Small intestine (tissue), 7 donors: ENCODE data around the gene RAB6A. TPM values are rescaled to one million over a fixed set of nuclear protein-coding genes. Genes with fewer than 3 reads are reported as not detected.
"Not testable (repeated sequence)": the region's sequence is repeated elsewhere in the genome, so short reads cannot be mapped to it uniquely, and the experiment has no call there.

Experiments
- DNase-seq, 2 donors: peaks; one replicate each; pipeline versions ENCODE4 v3.0.0 to v3.0.0-alpha.2; 2013
- FAIRE-seq: peaks from 2 replicates; lab custom pipeline; 2012; peaks lifted over from hg19 to GRCh38; lab: Jason Lieb, UNC
- H3K27ac ChIP-seq, 3 donors: one replicate each; pipeline ENCODE4 v1.5.1; 2013; ENCODE audit warnings: low read length in 2 of 3, mild to moderate bottlenecking in 2 of 3, control low read depth in 1 of 3, inconsistent platforms in 1 of 3, low read depth in 1 of 3, moderate library complexity in 1 of 3
- H3K27me3 ChIP-seq, 3 donors: one replicate each; pipeline ENCODE4 v1.6.1; 2013; ENCODE audit warnings: low read length in 3 of 3, inconsistent platforms in 1 of 3; ENCODE audit not compliant: control insufficient read depth in 3 of 3, insufficient read depth in 3 of 3
- H3K36me3 ChIP-seq, 3 donors: one replicate each; pipeline ENCODE4 v1.6.1; 2013; ENCODE audit warnings: low read length in 3 of 3, inconsistent platforms in 1 of 3, low read depth in 1 of 3, mild to moderate bottlenecking in 1 of 3, moderate library complexity in 1 of 3; ENCODE audit not compliant: control insufficient read depth in 3 of 3, insufficient read depth in 2 of 3
- H3K4me1 ChIP-seq, 3 donors: one replicate each; pipeline ENCODE4 v1.6.1; 2013; ENCODE audit warnings: low read length in 2 of 3, inconsistent platforms in 1 of 3, low read depth in 1 of 3, mild to moderate bottlenecking in 1 of 3, moderate library complexity in 1 of 3; ENCODE audit not compliant: control insufficient read depth in 3 of 3, insufficient read depth in 2 of 3
- H3K4me3 ChIP-seq, 3 donors: one replicate each; pipeline ENCODE4 v1.5.1; 2013; ENCODE audit warnings: low read length in 3 of 3, control low read depth in 1 of 3, inconsistent platforms in 1 of 3, low read depth in 1 of 3, mild to moderate bottlenecking in 1 of 3, moderate library complexity in 1 of 3
- H3K9me3 ChIP-seq, 2 donors: one replicate each; pipeline ENCODE4 v1.6.1; 2013; ENCODE audit warnings: low read depth in 1 of 2, low read length in 1 of 2; ENCODE audit not compliant: control insufficient read depth in 2 of 2, insufficient read depth in 1 of 2
- WGBS, 3 donors: extraction: QIAGEN DNeasy Blood & Tissue Kit; methylation state at CpG; one replicate each; pipeline ENCODE4 v1.1.7; 2013; 5-methylcytosine and 5-hydroxymethylcytosine counted together
- polyA plus RNA-seq, 4 donors: library from polyadenylated mRNA; stranded (reverse) in 3 of 4; unstranded in 1 of 4; fragments of 200-250 nt in 3 of 4; fragments of 120-200 nt in 1 of 4; gene quantifications; one replicate each; pipeline versions ENCODE4 v1.2.1 to v1.2.3, GENCODE V29; 2013
- donor health status: healthy with polysubstance abuse.
- donor health status: control.
- donor health status: control.
- donor health status: Bipolar disorder and iron deficiency.
- donor health status: healthy.

Gene RAB6A
- polyA plus RNA-seq, 4 donors: 71.8 to 127 (median 95.8) TPM

- H3K27ac ChIP-seq, H3K4me1 ChIP-seq, H3K9me3 ChIP-seq, FAIRE-seq, H3K4me3 ChIP-seq, DNase-seq, H3K27me3 ChIP-seq: not testable (repeated sequence)
- 88 to 97% (median 94%) methylated on average over 7 of the region's 7 CpGs for WGBS, 3 donors
- peaks cover 0 to 36% (median 0%) of the 10 kb centered on the region in 3 donors for H3K36me3 ChIP-seq
These were observed 27.9 kb downstream of the RAB6A start for GRCh38 chr11:73732936-73733335.

GRCh38 chr11:73729594-73730206 is 31.2 kb downstream of the RAB6A start:
- H3K4me3 ChIP-seq: no peak overlapping the region
- H3K27me3 ChIP-seq: no peaks in the 10 kb centered on the region
- WGBS, 3 donors: 94 to 96% (median 95%) methylated on average over 3 of the region's 3 CpGs
- no peaks in the 10 kb centered on the region for H3K4me1 ChIP-seq
- no peak for FAIRE-seq
- H3K27ac ChIP-seq: no peak overlapping the region
- H3K36me3 ChIP-seq: peaks cover 0 to 33% (median 2%) of the 10 kb centered on the region in 3 donors
- H3K9me3 ChIP-seq: no peaks in the 10 kb centered on the region
- DNase-seq: peak in 1 of 2 donors; percentile 11

GRCh38 chr11:73728000-73728399 is 32.9 kb downstream of the RAB6A start:
- WGBS, 3 donors: 79 to 89% (median 86%) methylated on average over 2 of the region's 2 CpGs
- Histone ChIP-seq H3K4me1 (no peaks in the 10 kb centered on the region), H3K27ac (no peak overlapping the region), H3K9me3 (no peaks in the 10 kb centered on the region), H3K4me3 (no peak overlapping the region), H3K27me3 (no peaks in the 10 kb centered on the region), H3K36me3 (peaks cover 0 to 27% (median 2%) of the 10 kb centered on the region in 3 donors)
- DNase-seq (no peak), FAIRE-seq (no peak)

- no peak for FAIRE-seq
These were observed 34.0 kb downstream of the RAB6A start for GRCh38 chr11:73726825-73727224.

DNA sequence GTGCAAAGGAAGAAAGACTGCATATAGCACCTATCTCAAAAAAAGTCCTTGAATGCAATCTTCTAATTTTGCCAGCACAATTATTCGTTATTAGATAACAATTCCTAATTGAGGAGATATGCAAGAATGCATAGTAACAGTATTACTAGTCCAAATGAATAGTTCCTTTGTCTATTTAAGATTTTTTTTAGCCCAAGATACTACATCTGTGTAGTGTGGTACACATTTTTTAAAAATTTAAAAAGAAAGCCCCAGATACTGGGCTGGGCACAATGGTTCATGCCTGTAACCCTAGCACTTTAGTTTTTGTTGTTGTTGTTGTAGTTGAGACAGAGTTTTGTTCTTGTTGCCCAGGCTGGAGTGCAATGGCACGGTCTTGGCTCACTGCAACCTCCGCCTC is 43.7 kb downstream of the RAB6A start:
- Histone ChIP-seq H3K4me3 (no peak overlapping the region), H3K27ac (no peak overlapping the region), H3K36me3 (peaks cover 2 to 37% (median 12%) of the 10 kb centered on the region in 3 donors), H3K4me1 (no peaks in the 10 kb centered on the region), H3K9me3 (no peaks in the 10 kb centered on the region), H3K27me3 (no peaks in the 10 kb centered on the region)
- 71 to 81% (median 81%) methylated on average over 3 of the region's 3 CpGs for WGBS, 3 donors
- no peak for FAIRE-seq
- DNase-seq: no peak

More at GRCh38 chr11:73726825-73727224, 34.0 kb downstream of the RAB6A start:
- Histone ChIP-seq H3K4me1 (no peaks in the 10 kb centered on the region), H3K4me3 (no peak overlapping the region), H3K27me3 (no peaks in the 10 kb centered on the region), H3K36me3 (peaks cover 0 to 26% (median 2%) of the 10 kb centered on the region in 3 donors), H3K27ac (no peak overlapping the region), H3K9me3 (no peaks in the 10 kb centered on the region)
- 91 to 96% (median 93%) methylated on average over 2 of the region's 2 CpGs for WGBS, 3 donors
- no peak for DNase-seq

GRCh38 chr11:73716153-73717056 is 44.5 kb downstream of the RAB6A start:
- Histone ChIP-seq H3K27me3 (no peaks in the 10 kb centered on the region), H3K9me3 (no peaks in the 10 kb centered on the region), H3K4me3 (no peak overlapping the region), H3K27ac (no peak overlapping the region), H3K36me3 (peaks cover 2 to 38% (median 12%) of the 10 kb centered on the region in 3 donors), H3K4me1 (no peaks in the 10 kb centered on the region)
- DNase-seq (no peak), FAIRE-seq (no peak)
- 60 to 83% (median 69%) methylated on average over 1 of the region's 1 CpG for WGBS, 3 donors

- H3K36me3 ChIP-seq: peaks cover 7 to 44% (median 12%) of the 10 kb centered on the region in 3 donors
- no peaks in the 10 kb centered on the region for H3K9me3 ChIP-seq
- no peak overlapping the region for H3K4me3 ChIP-seq
- DNase-seq (no peak), FAIRE-seq (no peak)
- 82 to 95% (median 86%) methylated on average over 2 of the region's 2 CpGs for WGBS, 3 donors
- H3K27ac ChIP-seq: no peak overlapping the region
- no peaks in the 10 kb centered on the region for H3K27me3 ChIP-seq
- no peaks in the 10 kb centered on the region for H3K4me1 ChIP-seq
These were observed 45.3 kb downstream of the RAB6A start for GRCh38 chr11:73715541-73715940.

DNA sequence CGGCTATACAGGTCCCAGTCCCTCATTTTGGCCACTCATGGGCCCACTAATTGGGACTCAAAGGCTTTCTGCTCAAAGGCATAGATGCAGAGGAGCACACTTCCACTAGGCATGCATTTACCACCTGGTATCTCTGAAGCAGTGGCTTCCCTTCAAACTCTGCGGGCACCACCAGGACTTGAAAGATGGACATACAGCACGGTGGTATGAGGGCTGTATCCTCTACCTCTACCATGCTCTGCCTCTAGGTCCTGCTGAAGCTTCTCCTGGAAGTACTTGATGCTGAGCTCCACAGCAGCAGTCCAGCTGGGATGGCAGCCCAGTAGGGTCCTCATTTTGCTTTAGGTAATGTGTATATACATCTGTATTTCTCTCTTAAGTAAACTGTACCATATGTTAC is 49.9 kb downstream of the RAB6A start:
- Histone ChIP-seq H3K36me3 (peaks cover 3 to 49% (median 7%) of the 10 kb centered on the region in 3 donors), H3K27me3 (no peaks in the 10 kb centered on the region), H3K4me1 (no peaks in the 10 kb centered on the region), H3K4me3 (no peak overlapping the region), H3K27ac (no peak overlapping the region), H3K9me3 (no peaks in the 10 kb centered on the region)
- FAIRE-seq (no peak), DNase-seq (no peak)
- WGBS, 3 donors: 94 to 95% (median 95%) methylated on average over 3 of the region's 3 CpGs
